Measurements from ENCODE around the gene PRKN.

Gene PRKN

DNA sequence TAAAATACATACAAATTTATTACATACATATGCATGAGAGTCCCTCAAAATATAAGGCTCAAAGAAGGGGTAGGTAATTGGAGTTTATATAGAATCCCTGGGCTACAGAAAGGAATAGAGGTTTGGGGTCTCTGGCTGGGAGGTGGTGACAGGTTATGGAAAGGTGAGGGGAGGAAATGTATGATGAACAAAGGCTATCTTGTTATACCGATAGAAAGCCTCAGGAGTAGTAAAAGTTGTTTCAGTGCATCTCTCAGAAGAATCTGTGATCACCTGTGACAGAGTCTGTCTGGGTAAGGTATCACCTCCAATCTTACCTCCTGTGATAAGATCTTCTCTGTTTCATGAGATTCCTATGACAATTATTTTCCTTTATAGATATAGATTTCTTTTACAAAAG lies 1200.8 kb downstream of the PRKN start:
- Histone ChIP-seq H3K27me3 (ENCODE audit: control insufficient read depth in 5 of 5, insufficient read depth in 4 of 5, low read length in 5 of 5) (no peaks in the 10 kb centered on the region), H3K9ac (ENCODE audit: low read length in 5 of 5) (no peak overlapping the region)

DNA sequence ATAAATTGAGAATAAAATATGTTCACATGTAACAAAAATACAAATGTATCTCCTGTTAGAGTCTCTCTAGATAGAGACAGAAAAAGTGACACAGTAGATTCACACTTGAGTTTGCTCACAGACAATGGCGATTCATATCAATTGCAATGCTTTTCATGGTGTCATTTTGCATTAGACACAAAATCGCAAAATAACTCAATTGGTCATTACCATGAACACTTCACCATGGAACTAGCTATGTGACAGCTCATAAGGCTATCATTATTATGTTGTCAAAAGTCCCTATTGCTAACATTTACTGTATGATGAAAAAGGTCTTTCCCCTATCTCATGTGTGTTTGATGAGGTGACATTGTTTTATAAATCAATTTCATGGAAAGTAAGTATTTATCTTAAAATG lies 1204.2 kb downstream of the PRKN start:
- peaks cover 0 to 3% (median 0%) of the 10 kb centered on the region in 5 donors for H3K9me3 ChIP-seq (ENCODE audit: control insufficient read depth in 5 of 5, low read length in 5 of 5)
- no peaks in the 10 kb centered on the region for H3K4me1 ChIP-seq (ENCODE audit: control insufficient read depth in 5 of 5, insufficient read depth in 5 of 5, low read length in 5 of 5)
- H3K9ac ChIP-seq (ENCODE audit: low read length in 5 of 5) = no peak overlapping the region
- H3K36me3 ChIP-seq (ENCODE audit: control insufficient read depth in 5 of 5, insufficient read depth in 5 of 5, low read length in 5 of 5) = no peaks in the 10 kb centered on the region
- H3K27me3 ChIP-seq (ENCODE audit: control insufficient read depth in 5 of 5, insufficient read depth in 4 of 5, low read length in 5 of 5) = no peaks in the 10 kb centered on the region
- H3K4me3 ChIP-seq (ENCODE audit: low read depth in 1 of 5, low read length in 5 of 5) = no peak overlapping the region
- H3K27ac ChIP-seq (ENCODE audit: low read depth, low read length) = no peak overlapping the region

More for the DNA sequence above, 1200.8 kb downstream of the PRKN start:
- Histone ChIP-seq H3K4me1 (ENCODE audit: control insufficient read depth in 5 of 5, insufficient read depth in 5 of 5, low read length in 5 of 5) (no peaks in the 10 kb centered on the region), H3K9me3 (ENCODE audit: control insufficient read depth in 5 of 5, low read length in 5 of 5) (peaks cover 0 to 3% (median 0%) of the 10 kb centered on the region in 5 donors), H3K36me3 (ENCODE audit: control insufficient read depth in 5 of 5, insufficient read depth in 5 of 5, low read length in 5 of 5) (no peaks in the 10 kb centered on the region), H3K4me3 (ENCODE audit: low read depth in 1 of 5, low read length in 5 of 5) (no peak overlapping the region), H3K27ac (ENCODE audit: low read depth, low read length) (no peak overlapping the region)

DNA sequence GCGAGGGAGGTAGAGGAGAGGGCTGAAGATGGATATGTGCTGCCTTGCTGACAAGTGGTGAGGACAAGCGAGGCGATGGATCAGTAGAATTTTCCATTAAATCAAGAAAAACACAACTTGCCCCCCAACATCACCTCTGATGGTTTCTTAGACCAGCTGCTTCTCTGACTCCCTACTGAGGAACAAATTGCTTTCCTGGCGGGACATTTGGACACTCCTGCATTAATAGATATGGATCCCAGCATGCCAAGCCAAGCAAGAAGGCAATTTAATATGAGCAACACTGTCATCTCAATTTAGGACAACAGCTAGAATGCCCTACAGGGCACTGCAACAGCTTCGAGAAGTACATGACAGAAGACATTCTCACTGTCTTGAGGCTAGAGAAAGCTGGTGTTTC lies 1205.3 kb downstream of the PRKN start:
- peaks cover 0 to 2% (median 0%) of the 10 kb centered on the region in 5 donors for H3K9me3 ChIP-seq (ENCODE audit: control insufficient read depth in 5 of 5, low read length in 5 of 5)
- H3K27ac ChIP-seq (ENCODE audit: low read depth, low read length) = no peak overlapping the region
- no peaks in the 10 kb centered on the region for H3K4me1 ChIP-seq (ENCODE audit: control insufficient read depth in 5 of 5, insufficient read depth in 5 of 5, low read length in 5 of 5)
- H3K36me3 ChIP-seq (ENCODE audit: control insufficient read depth in 5 of 5, insufficient read depth in 5 of 5, low read length in 5 of 5) = no peaks in the 10 kb centered on the region
- no peak overlapping the region for H3K9ac ChIP-seq (ENCODE audit: low read length in 5 of 5)
- no peak overlapping the region for H3K4me3 ChIP-seq (ENCODE audit: low read depth in 1 of 5, low read length in 5 of 5)
- H3K27me3 ChIP-seq (ENCODE audit: control insufficient read depth in 5 of 5, insufficient read depth in 4 of 5, low read length in 5 of 5) = no peaks in the 10 kb centered on the region

DNA sequence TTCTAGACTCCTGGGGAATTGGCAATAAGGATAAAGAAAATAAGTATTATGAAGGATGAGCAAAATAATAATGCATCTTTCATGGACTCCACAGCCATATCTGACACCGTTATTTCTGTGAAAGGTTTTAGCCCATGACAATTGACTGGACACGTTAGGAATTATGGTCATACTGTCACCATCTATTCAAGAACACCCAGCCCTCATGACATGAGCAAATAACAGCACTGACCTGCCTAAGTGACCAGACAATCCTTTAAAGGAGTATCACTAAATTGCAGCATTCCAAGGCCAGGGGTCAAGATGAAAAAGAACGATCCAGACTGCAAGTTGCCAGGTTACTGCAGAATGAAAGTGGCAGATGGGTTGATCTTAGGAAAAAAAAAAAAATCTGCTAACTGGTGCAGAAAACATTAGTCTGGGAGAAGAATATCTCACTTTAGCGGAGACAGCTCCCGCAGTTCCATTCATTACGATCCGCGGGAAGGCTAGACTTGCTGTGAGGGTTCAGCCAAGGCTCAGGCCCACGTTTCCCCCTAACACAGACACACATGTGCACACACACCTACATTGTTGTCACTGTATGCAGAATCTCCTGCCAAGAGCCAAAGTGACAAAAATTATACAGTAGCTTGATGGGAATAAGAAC lies 1216.0 kb downstream of the PRKN start:
- Histone ChIP-seq H3K9me3 (ENCODE audit: control insufficient read depth in 5 of 5, low read length in 5 of 5) (no peaks in the 10 kb centered on the region), H3K27ac (ENCODE audit: low read depth, low read length) (no peak overlapping the region), H3K4me3 (ENCODE audit: low read depth in 1 of 5, low read length in 5 of 5) (no peak overlapping the region), H3K27me3 (ENCODE audit: control insufficient read depth in 5 of 5, insufficient read depth in 4 of 5, low read length in 5 of 5) (no peaks in the 10 kb centered on the region), H3K4me1 (ENCODE audit: control insufficient read depth in 5 of 5, insufficient read depth in 5 of 5, low read length in 5 of 5) (peaks cover 0 to 11% (median 0%) of the 10 kb centered on the region in 5 donors), H3K36me3 (ENCODE audit: control insufficient read depth in 5 of 5, insufficient read depth in 5 of 5, low read length in 5 of 5) (no peaks in the 10 kb centered on the region), H3K9ac (ENCODE audit: low read length in 5 of 5) (no peak overlapping the region)

DNA sequence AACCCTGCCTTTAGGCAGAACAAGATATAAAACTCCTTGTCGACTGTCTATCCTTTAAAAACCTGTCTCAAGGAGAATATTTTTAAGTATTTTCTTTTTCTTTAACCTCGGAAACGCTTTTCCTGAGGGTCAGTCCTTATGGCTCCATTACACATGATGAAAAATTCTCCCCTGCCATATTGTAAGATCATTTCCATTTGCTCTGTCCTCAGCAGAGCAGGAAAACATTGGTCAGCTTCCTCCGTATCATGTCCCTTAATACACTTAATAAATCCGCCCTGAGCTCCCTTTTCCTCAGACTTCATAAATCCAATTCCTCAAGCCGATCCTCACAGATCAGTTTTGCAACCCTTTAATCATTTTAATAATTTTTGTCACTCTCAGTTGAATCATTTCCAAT lies 1219.2 kb downstream of the PRKN start:
- Histone ChIP-seq H3K4me1 (ENCODE audit: control insufficient read depth in 5 of 5, insufficient read depth in 5 of 5, low read length in 5 of 5) (peaks cover 0 to 11% (median 0%) of the 10 kb centered on the region in 5 donors), H3K9me3 (ENCODE audit: control insufficient read depth in 5 of 5, low read length in 5 of 5) (no peaks in the 10 kb centered on the region), H3K4me3 (ENCODE audit: low read depth in 1 of 5, low read length in 5 of 5) (no peak overlapping the region), H3K27me3 (ENCODE audit: control insufficient read depth in 5 of 5, insufficient read depth in 4 of 5, low read length in 5 of 5) (no peaks in the 10 kb centered on the region), H3K36me3 (ENCODE audit: control insufficient read depth in 5 of 5, insufficient read depth in 5 of 5, low read length in 5 of 5) (no peaks in the 10 kb centered on the region), H3K27ac (ENCODE audit: low read depth, low read length) (no peak overlapping the region), H3K9ac (ENCODE audit: low read length in 5 of 5) (no peak overlapping the region)

DNA sequence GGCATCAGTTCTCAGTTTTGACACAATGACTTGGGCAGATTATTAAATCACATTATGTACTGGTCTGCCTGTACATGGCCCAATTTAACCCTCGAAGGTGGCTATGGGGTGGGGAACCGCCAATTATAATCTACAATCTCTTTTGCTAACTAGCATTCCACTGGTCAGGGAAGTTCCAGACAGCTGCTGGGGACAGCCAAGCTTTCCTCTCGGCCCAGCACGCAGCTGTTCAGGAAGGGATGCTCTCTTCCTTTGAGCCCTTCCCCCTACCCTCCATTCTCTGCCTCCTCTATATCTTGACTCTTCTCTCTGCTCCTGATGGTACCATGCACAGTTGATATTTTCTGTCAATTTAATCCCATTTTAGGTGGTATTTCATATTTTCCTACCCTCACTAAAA lies 1220.2 kb downstream of the PRKN start:
- Histone ChIP-seq H3K9ac (ENCODE audit: low read length in 5 of 5) (no peak overlapping the region), H3K9me3 (ENCODE audit: control insufficient read depth in 5 of 5, low read length in 5 of 5) (no peaks in the 10 kb centered on the region), H3K27me3 (ENCODE audit: control insufficient read depth in 5 of 5, insufficient read depth in 4 of 5, low read length in 5 of 5) (no peaks in the 10 kb centered on the region), H3K4me3 (ENCODE audit: low read depth in 1 of 5, low read length in 5 of 5) (no peak overlapping the region), H3K4me1 (ENCODE audit: control insufficient read depth in 5 of 5, insufficient read depth in 5 of 5, low read length in 5 of 5) (peaks cover 0 to 11% (median 0%) of the 10 kb centered on the region in 5 donors), H3K36me3 (ENCODE audit: control insufficient read depth in 5 of 5, insufficient read depth in 5 of 5, low read length in 5 of 5) (no peaks in the 10 kb centered on the region), H3K27ac (ENCODE audit: low read depth, low read length) (no peak overlapping the region)

DNA sequence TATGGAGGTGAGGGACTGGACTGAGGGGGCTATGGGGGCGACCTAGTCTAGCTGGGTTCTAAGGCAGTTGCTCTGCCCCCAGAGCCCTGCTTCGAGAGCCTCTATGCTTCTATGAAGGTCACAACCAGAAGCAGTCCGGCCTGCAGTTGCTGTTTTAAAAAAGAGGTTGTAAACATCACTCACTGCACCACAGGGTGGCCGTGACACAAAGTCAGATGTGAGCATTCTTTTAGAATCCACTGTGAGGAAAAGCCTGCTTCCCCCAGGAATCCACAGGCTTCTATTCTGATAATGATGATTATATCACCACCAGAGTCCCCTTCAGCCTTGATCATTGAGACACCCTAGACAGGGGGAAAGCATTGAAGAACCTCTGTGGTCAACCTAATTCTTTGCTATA lies 1224.0 kb downstream of the PRKN start:
- no peaks in the 10 kb centered on the region for H3K36me3 ChIP-seq (ENCODE audit: control insufficient read depth in 5 of 5, insufficient read depth in 5 of 5, low read length in 5 of 5)
- no peaks in the 10 kb centered on the region for H3K9me3 ChIP-seq (ENCODE audit: control insufficient read depth in 5 of 5, low read length in 5 of 5)
- H3K4me3 ChIP-seq (ENCODE audit: low read depth in 1 of 5, low read length in 5 of 5) = no peak overlapping the region
- H3K9ac ChIP-seq (ENCODE audit: low read length in 5 of 5) = no peak overlapping the region
- H3K4me1 ChIP-seq (ENCODE audit: control insufficient read depth in 5 of 5, insufficient read depth in 5 of 5, low read length in 5 of 5) = peaks cover 0 to 10% (median 0%) of the 10 kb centered on the region in 5 donors
- no peak overlapping the region for H3K27ac ChIP-seq (ENCODE audit: low read depth, low read length)
- no peaks in the 10 kb centered on the region for H3K27me3 ChIP-seq (ENCODE audit: control insufficient read depth in 5 of 5, insufficient read depth in 4 of 5, low read length in 5 of 5)

DNA sequence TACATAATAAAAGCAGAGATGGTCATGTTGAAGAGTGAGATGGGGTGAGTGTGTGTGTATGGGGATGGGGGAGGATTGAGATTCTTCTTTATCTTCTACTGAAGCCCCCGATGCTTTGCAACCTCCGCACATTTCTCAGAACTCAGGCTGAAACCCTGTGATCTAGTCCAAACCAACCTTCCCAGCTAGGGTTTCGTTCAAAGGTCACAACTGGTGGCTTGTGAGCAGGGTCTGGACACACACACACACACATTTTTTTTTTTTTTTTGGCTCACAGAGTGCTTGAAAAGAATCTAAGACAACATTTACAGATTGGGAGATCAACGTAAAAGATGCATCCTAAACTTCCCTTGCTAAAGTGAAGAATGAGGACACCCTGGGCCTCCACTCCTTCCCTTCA lies 1228.7 kb downstream of the PRKN start:
- H3K4me1 ChIP-seq (ENCODE audit: control insufficient read depth in 5 of 5, insufficient read depth in 5 of 5, low read length in 5 of 5) = peaks cover 0 to 4% (median 3%) of the 10 kb centered on the region in 5 donors
- no peaks in the 10 kb centered on the region for H3K27me3 ChIP-seq (ENCODE audit: control insufficient read depth in 5 of 5, insufficient read depth in 4 of 5, low read length in 5 of 5)
- no peak overlapping the region for H3K9ac ChIP-seq (ENCODE audit: low read length in 5 of 5)
- H3K4me3 ChIP-seq (ENCODE audit: low read depth in 1 of 5, low read length in 5 of 5) = no peak overlapping the region
- no peaks in the 10 kb centered on the region for H3K36me3 ChIP-seq (ENCODE audit: control insufficient read depth in 5 of 5, insufficient read depth in 5 of 5, low read length in 5 of 5)
- H3K27ac ChIP-seq (ENCODE audit: low read depth, low read length) = no peak overlapping the region
- peaks cover 0 to 5% (median 2%) of the 10 kb centered on the region in 5 donors for H3K9me3 ChIP-seq (ENCODE audit: control insufficient read depth in 5 of 5, low read length in 5 of 5)

DNA sequence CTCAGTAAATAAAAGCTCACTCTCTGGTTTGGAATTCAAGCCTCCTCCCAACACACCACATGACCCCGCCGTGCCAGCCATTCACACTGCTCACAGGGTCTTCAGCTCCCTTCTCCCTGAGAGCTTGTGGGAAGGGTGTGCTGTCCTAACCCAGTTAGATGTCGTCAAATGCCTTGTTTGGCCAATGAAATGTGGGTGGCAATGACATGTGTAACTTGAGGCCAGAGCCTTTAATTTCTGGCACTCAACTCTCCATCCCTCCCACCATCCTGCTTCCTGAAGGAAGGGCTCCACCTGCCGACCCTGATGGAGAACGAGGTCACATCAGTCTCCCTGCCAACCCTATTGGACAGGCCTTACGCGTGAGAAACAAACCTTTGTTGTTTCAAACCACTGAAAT lies 1229.2 kb downstream of the PRKN start:
- no peaks in the 10 kb centered on the region for H3K27me3 ChIP-seq (ENCODE audit: control insufficient read depth in 5 of 5, insufficient read depth in 4 of 5, low read length in 5 of 5)
- no peak overlapping the region for H3K27ac ChIP-seq (ENCODE audit: low read depth, low read length)
- H3K36me3 ChIP-seq (ENCODE audit: control insufficient read depth in 5 of 5, insufficient read depth in 5 of 5, low read length in 5 of 5) = no peaks in the 10 kb centered on the region
- no peak overlapping the region for H3K4me3 ChIP-seq (ENCODE audit: low read depth in 1 of 5, low read length in 5 of 5)
- H3K9ac ChIP-seq (ENCODE audit: low read length in 5 of 5) = no peak overlapping the region
- H3K9me3 ChIP-seq (ENCODE audit: control insufficient read depth in 5 of 5, low read length in 5 of 5) = peaks cover 0 to 5% (median 2%) of the 10 kb centered on the region in 5 donors
- peaks cover 0 to 4% (median 3%) of the 10 kb centered on the region in 5 donors for H3K4me1 ChIP-seq (ENCODE audit: control insufficient read depth in 5 of 5, insufficient read depth in 5 of 5, low read length in 5 of 5)

DNA sequence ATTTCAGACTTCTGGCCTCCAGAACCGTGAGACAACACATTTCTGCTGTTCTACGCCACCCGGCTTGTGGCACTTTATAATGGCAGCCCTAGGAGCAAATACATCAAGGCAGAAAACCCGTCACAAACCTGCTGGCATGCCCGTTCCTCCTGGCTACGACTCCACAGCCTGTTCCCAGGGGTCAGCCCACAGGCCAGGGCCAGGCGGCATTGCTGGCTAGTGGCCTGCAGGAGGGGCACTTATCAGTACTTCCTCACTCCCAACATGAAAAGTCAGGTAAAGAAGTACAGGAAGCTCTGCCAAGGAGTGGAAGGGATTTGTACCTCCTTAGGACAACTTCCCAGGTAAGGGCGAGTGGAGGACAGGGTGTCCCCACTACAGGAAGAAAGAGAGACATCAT lies 1230.6 kb downstream of the PRKN start:
- H3K9me3 ChIP-seq (ENCODE audit: control insufficient read depth in 5 of 5, low read length in 5 of 5) = peaks cover 0 to 5% (median 2%) of the 10 kb centered on the region in 5 donors
- peaks cover 0 to 4% (median 3%) of the 10 kb centered on the region in 5 donors for H3K4me1 ChIP-seq (ENCODE audit: control insufficient read depth in 5 of 5, insufficient read depth in 5 of 5, low read length in 5 of 5)
- no peaks in the 10 kb centered on the region for H3K27me3 ChIP-seq (ENCODE audit: control insufficient read depth in 5 of 5, insufficient read depth in 4 of 5, low read length in 5 of 5)
- no peaks in the 10 kb centered on the region for H3K36me3 ChIP-seq (ENCODE audit: control insufficient read depth in 5 of 5, insufficient read depth in 5 of 5, low read length in 5 of 5)
- no peak overlapping the region for H3K9ac ChIP-seq (ENCODE audit: low read length in 5 of 5)
- H3K4me3 ChIP-seq (ENCODE audit: low read depth in 1 of 5, low read length in 5 of 5) = no peak overlapping the region
- no peak overlapping the region for H3K27ac ChIP-seq (ENCODE audit: low read depth, low read length)
